ENCODE measurements around the gene IRAK1. TPM values are rescaled to one million over a fixed set of nuclear protein-coding genes. Genes with fewer than 3 reads are reported as not detected.
"Not testable (repeated sequence)": the region's sequence is repeated elsewhere in the genome, so short reads cannot be mapped to it uniquely, and the experiment has no call there.

IRAK1 gene
- total RNA-seq, 1 experiment from 2014 or later = 50.0 TPM

DNA sequence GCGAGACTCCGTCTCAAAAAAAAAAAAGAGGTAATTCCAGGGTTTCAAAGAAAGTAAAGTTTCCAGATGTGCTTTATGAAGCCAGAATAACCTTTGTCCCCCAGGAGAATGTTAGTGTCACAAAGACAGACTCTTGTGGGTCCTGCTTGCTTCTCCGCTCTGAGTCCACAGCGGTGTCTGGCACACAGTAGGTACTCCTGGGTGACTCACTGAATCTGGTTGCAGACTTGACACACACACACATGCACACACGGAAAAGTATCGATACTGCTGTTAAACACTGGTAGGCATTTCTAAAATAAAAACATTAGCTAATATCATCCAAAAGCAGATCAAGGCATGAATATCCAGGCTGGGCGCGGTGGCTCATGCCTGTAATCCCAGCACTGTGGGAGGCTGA is 24.2 kb downstream of the IRAK1 start:
- DNase-seq (ENCODE audit: low spot score) = no peak

DNA sequence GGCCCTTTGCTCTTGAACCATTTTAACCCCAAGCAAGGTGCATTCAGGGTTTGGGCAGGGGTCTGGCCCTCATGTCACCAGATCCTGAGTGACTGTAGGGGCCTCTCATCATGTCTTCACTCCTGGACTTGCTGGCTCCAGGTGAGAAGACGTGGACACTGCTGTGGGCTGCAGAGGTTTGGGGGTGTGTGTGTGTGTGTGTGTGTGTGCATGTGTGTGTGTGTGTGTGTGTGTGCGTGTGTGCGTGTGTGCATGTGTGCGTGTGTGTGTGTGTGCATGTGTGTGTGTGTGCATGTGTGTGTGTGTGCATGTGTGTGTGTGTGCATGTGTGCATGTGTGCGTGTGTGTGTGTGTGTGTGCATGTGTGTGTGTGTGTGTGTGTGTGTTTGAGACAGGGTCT is 25.3 kb downstream of the IRAK1 start:
- not testable (repeated sequence) for DNase-seq (ENCODE audit: low spot score)

DNA sequence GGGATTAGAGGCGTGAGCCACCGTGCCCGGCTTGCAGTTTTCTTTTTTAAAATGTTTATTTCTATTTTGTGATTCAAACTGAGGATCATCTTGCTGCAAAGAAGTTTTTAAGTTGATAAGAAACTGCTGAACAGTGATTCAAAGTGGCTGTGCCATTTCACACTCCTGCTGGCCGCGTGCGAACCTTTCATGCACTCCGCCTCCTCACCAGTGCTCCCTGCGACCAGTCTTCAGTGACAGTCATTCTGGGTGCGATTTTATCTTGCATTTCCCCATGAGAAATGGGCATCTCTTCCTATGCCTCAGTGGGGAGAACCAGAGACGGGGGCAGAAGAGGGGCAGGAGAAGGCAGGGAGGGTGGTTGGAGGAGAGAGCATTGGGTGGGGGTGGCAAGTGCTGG is 25.7 kb downstream of the IRAK1 start:
- no peak for DNase-seq (ENCODE audit: low spot score)

GRCh38 chrX:153993079-153993478 is 26.6 kb downstream of the IRAK1 start:
- no peak for DNase-seq (ENCODE audit: low spot score)

GRCh38 chrX:153992180-153992579 is 27.5 kb downstream of the IRAK1 start:
- no peak for DNase-seq (ENCODE audit: low spot score)

- no peak for DNase-seq (ENCODE audit: low spot score)
These were observed 28.6 kb downstream of the IRAK1 start for GRCh38 chrX:153991013-153991580.

DNA sequence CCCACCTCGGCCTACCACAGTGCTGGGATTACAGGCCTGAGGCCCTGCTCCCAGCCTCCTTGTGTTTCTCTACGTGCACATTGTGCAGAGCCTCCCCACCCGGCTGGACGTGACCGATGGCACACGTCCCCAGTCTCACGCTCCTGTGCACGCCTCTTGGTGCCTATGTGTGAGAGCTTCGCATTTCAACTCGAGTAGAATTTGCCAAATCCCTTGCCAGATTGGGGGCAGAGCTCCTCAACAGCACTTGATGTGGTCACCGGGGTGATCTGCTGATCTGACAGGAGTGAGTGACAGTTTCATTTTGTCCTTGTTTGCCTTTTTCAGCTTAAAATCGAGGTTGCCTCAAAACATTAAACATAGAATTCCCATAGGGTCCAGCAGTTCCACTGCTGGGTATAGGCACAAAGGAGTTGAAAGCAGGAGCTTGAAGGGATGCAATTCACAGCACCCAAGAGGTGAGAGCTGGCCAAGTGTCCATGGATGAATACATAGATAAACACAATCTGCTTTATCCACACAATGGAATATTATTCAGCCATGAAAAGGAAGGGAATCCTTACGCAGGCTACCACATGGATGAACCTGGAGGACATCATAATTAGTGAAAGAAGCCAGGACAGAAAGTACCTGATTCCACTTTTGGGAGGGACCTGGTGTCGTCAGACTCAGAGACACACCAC is 29.6 kb downstream of the IRAK1 start:
- DNase-seq (ENCODE audit: low spot score) = no peak

DNA sequence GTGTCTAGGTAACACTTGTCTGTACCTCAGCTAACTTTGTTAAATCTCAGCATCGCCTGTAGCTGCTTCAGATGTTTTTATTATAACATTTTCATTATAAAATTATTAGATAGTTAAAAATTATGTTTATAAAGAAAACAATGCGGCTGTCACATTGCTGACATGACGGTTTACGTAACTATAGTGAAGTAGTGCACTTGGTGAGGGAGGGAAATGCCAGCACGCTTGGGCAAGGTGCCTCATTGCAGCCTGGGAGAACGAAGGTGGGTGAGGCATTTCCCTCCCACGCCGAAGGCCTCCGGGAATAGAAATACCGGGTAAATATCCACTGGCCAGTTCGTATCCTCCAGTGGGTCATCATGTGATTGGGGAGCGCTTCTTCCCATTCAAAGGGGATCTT is 31.2 kb downstream of the IRAK1 start:
- no peak for DNase-seq (ENCODE audit: low spot score)

DNA sequence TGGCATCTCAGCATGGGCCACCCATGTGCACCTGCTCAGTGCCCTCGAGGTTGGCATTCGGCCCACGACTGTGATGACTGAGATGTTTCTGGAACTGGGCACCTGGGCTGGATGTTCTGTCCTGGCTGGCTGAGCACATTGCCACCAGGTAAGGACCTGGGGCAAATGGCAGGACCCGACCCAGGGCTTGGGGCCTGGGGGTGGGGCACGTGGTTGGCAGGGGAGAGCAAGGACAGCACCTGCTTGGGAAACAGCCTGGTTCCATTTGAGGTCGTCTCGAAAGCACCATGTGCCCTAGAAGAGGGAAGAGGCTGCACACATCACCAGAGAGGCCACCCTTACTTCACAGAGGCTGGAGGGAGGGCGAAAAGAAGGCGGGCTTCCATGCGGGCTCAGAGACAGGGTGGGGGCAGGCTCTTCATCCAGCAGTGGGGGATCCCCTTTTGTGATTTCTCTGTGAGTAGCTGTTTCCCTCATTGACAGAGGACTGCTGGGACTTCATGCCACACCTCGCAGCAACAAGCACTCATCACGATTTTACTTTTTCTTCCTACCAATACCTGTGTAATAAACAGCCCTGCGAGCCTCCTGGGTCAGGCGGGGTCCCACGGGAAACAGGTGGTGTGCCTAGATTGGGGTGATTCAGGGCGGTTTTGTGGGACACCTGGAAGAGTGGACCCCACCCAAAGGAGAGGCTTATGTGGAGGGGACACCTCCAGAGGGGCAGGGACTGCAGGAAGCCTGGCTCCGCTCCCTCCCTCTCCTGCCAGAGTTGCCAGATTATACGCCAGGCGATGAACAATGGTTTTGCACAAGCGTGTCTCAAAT is 35.1 kb downstream of the IRAK1 start:
- DNase-seq (ENCODE audit: low spot score) = no peak

DNA sequence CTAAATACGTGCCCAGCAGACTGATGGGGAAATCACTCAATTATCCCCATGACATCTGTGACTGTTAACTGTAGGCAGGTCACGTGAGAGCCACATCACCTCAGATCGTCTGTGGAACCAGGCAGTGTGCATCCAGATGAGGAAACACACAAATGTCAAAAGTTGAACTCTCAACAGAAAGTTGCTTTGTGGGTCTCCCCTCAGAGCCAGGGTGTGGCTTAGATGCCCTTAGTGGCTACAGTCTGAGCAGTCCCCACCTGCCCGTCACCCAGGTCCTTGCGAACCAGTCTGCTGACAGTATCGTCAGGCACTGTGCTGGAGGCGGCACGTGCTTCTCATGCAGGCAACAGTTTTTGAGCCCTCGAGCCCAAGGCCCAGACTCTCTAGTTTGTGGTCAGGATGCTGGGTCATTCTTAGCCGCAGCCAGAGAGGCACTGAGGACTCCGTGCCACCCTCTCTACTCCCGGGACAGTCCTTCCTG is 36.3 kb downstream of the IRAK1 start:
- no peak for DNase-seq (ENCODE audit: low spot score)

DNA sequence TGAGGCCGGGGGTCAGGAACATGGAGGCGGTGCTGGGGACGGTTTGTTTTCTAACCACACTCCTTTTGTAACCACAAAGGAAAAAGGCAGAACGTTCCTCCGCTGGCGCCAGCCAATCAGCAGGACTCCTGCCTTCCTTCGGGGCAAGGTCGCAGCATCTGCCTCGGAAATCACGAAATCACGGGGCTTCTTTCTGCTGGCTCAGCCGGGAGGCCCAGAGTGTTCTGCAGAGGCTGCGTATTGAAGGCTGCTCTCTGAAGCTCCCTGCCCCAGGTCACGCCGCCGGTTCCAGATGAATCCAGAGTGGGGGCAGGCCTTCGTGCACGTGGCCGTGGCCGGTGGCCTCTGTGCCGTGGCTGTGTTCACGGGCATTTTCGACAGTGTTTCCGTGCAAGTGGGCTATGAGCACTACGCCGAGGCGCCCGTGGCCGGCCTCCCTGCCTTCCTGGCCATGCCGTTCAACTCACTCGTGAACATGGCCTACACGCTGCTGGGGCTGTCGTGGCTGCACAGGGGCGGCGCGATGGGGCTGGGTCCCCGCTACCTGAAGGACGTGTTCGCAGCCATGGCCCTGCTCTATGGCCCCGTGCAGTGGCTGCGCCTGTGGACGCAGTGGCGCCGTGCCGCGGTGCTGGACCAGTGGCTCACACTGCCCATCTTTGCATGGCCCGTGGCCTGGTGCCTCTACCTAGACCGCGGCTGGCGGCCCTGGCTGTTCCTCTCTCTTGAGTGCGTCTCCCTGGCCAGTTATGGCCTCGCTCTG is 37.8 kb downstream of the IRAK1 start:
- no peak for DNase-seq (ENCODE audit: low spot score)

GRCh38 chrX:153981231-153981630 is 38.5 kb downstream of the IRAK1 start:
- no peak for DNase-seq (ENCODE audit: low spot score)

DNA sequence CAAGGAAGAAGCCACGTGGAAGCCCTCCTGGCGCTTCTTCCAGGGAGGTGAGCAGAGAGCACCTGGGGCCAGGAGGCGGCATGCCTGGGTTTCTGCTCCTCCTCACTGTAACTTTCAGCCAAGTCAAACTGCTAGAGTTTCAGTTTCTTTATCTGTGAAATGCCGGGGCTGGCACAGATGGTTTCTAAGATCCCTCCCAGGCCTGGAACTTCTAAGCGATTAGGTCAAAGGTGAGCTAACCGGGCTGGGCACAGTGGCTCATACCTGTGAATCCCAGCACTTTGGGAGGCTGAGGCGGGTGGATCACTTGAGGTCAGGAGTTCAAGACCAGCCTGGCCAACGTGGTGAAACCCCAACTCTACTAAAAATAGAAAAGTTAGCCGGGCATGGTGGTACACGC is 39.3 kb downstream of the IRAK1 start:
- DNase-seq (ENCODE audit: low spot score) = not testable (repeated sequence)

DNA sequence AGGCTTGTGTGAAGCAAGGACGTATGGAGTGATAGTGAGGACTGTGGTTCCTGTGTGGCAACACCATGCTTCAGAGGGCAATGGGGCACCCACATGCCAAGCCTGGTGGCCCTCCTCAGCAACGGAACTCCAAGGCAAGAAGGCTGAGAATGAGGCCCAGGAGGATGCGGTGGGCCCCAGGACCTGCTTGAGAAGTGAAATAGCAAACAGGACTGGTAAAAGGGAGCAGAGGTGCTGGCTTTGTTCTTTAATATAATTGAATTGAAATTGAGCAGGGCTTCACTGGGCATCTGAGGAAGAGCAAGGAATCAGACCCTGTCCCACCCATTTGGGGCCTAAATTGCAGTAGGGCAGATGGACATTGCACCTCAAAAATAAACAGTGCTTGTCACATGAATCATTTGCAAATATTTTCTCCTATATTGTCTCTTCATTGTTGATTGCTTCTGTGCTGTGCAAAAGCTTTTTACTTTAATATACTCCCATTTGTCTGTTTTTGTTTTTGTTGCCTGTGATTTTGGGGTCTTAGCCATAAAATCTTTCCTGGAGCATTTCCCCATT is 44.9 kb downstream of the IRAK1 start:
- no peak for DNase-seq (ENCODE audit: low spot score)

DNA sequence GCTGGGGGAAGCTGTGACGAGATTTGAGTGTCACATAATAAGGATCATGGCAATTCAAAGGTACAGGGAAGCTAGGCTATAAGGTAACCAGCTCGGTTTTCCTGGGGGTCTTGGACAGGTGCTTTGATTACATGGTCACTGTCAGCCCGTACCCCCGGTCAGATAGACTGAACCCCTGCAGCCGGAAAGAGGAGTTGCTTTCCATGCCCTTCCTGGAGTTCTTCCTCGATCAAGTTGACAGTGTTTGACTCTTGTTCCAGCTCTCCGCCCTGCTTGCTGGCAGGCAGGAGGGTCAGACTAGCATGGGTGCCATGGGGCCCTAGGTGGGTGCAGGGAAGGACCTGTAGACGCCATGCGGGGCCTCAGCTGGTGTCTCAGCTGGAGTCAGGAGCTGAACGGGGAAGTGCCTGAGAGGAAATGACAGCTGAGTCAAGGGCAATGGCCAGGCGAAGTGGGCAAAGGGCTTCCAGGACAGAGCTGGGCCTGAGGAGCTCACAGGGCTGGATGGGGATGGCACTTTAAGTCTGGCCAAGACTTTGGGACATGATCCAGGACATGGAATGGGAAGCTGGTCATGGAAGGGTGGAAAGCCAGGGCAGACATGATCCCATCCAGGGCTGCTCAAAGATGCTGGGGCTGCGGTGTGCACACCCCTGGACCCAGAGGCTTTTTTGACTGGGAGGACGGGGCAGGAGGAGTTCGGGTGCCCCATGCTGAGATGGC is 45.5 kb downstream of the IRAK1 start:
- DNase-seq (ENCODE audit: low spot score) = no peak

DNA sequence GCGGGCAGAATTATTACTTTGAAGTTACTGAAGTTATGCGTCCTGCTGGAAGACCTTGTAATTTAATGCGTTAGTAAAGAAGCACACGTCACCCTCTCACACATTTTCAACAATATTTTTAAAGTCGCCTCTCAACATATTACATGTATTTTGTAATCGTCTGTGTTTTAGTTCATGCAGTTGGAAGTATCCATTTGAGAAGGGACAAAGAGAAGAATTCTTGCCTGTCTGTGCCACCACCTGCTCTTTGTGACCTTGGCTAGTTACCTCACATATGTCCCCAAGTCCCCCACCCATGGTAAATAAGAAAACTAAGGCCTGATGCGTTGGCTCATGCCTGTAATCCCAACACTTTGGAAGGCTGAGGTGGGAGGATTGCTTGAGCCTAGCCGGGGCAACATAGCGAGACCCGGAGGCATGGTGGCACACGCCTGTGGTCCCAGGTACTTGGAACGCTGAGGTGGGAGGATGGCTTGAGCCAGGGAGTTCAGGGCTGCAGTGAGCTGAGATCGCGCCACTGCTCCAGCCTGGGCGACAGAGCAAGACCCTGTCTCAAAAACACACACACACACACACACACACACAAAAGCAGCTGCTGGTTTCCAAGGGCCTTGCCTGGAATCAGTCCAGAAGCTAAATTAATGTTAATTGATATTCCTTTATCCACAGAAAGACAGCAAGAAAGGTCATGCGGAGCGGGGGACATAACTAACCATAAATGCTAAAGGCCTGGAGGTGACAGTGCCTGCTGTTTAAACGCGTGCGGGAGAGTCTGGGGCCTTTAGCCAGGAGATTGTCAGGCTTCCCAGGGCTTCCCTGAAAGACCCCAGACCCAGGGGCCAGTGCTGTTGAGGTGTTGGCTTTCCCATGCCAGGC is 46.3 kb downstream of the IRAK1 start:
- DNase-seq (ENCODE audit: low spot score) = no peak

GRCh38 chrX:153972368-153973126 is 47.2 kb downstream of the IRAK1 start, which contains the start of gene TMEM187:
TMEM187 (plus strand) TSS chrX:153972754; CDS start chrX:153982063, 9,309 bp downstream.
- DNase-seq (ENCODE audit: low spot score) = peak; percentile 90

- DNase-seq (ENCODE audit: low spot score) = peak; percentile 81
These were observed 48.0 kb downstream of the IRAK1 start, which contains the start of gene HCFC1 for GRCh38 chrX:153971450-153972367. HCFC1 (minus strand) TSS chrX:153971818; CDS start chrX:153970840, 978 bp downstream.
